IPS-15b (cell line): ENCODE data around the gene S100A1.

ENCODE experiments used
- H3K27me3 ChIP-seq: one replicate; pipeline ENCODE4 v1.6.1; 2013; ENCODE audit warnings: low read length; ENCODE audit not compliant: control insufficient read depth, insufficient read depth
- H3K36me3 ChIP-seq: one replicate; pipeline ENCODE4 v1.6.1; 2013; ENCODE audit warnings: low read length; ENCODE audit not compliant: control insufficient read depth, insufficient read depth
- H3K4me1 ChIP-seq: one replicate; pipeline ENCODE4 v1.6.1; 2013; ENCODE audit warnings: mild to moderate bottlenecking, low read length; ENCODE audit not compliant: control insufficient read depth, insufficient read depth
- H3K4me3 ChIP-seq: one replicate; pipeline ENCODE4 v1.5.1; 2013; ENCODE audit warnings: low read depth, low read length
- H3K9ac ChIP-seq: one replicate; pipeline ENCODE4 v1.6.1; 2013; ENCODE audit warnings: low read depth, mild to moderate bottlenecking, low read length
- H3K9me3 ChIP-seq: one replicate; pipeline ENCODE4 v1.6.1; 2013; ENCODE audit warnings: mild to moderate bottlenecking, low read length; ENCODE audit not compliant: control insufficient read depth, insufficient read depth

S100A1 gene

GRCh38 chr1:153611356-153611755 is 16.9 kb upstream of the S100A1 start:
- H3K4me3 ChIP-seq: no peak overlapping the region
- no peaks in the 10 kb centered on the region for H3K36me3 ChIP-seq
- H3K27me3 ChIP-seq: no peaks in the 10 kb centered on the region
- no peaks in the 10 kb centered on the region for H3K9me3 ChIP-seq
- H3K4me1 ChIP-seq: peaks cover 8% of the 10 kb centered on the region
- no peak overlapping the region for H3K9ac ChIP-seq

DNA sequence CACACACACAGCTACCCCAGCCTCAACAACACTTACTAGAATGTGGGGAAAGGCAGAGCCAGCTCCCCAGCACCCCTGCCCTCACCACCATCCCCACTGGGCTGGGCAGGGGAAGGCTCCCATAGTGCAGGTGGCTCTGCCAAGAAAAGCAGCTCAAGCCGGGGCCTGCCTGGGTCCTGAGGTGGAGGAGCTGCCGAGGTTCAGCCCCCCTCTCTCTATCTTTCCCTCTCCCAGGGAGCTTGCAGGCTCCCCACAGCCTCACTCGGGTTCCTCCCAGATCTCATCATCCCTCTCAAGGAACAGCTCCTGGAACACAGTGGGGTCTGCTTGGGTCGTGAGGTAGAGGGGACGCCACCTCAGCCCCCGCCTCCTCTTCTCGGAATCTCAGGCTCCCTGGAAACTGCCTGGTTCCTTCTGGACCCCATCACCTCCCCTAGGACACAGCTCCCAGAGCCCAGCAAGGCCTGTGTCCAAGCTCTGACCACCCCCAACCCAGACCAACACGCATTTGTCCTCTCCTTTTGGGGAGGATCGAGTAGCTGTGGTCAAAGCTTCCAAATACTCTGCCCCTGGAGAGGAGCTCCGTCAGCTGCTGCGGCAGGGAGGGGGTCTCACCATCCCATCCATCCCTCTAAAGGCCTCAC is 16.0 kb upstream of the S100A1 start:
- Histone ChIP-seq H3K4me1 (peaks cover 8% of the 10 kb centered on the region), H3K27me3 (no peaks in the 10 kb centered on the region), H3K9me3 (no peaks in the 10 kb centered on the region), H3K9ac (peak overlapping the region; percentile 37), H3K36me3 (no peaks in the 10 kb centered on the region), H3K4me3 (peak overlapping the region; percentile 16)

DNA sequence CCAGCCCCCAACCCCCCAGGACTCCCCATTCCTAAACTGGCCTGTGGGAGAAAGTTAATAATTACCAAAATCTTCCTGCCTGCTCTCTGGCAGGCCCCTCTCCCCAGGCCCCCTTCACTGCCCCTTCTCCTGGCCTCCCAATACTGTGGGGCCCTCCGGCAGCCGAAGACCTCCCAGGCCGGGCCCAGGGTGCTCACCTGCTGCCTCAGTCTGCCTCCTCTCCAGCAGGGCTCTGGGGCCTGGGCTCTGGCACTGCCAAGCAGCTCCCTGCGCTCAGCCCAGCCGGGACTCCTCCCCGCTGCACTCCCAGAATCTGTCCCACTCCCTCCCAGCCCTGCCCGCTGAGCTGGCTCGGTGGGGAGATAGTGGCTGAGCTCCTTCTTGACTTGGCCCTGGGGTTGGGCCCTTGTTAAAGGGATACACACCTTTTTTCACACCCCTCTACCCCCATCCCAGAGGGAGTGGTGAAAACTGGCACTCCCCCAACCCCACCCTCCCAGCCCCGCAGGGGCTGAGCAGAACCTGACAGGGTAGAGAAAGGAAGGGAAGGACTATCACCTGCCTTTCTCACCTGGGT is 15.4 kb upstream of the S100A1 start, which contains the start of gene S100A16:
TSS of gene S100A16 (minus strand) at position 383 of the 577 bp plus-strand sequence. CDS start 4,986 bp downstream, outside the sequence.
- H3K4me1 ChIP-seq: peaks cover 8% of the 10 kb centered on the region
- no peaks in the 10 kb centered on the region for H3K36me3 ChIP-seq
- no peaks in the 10 kb centered on the region for H3K9me3 ChIP-seq
- peak within 1 kb of the TSS; percentile 16 for H3K4me3 ChIP-seq
- no peaks in the 10 kb centered on the region for H3K27me3 ChIP-seq
- peak within 1 kb of the TSS; percentile 37 for H3K9ac ChIP-seq

DNA sequence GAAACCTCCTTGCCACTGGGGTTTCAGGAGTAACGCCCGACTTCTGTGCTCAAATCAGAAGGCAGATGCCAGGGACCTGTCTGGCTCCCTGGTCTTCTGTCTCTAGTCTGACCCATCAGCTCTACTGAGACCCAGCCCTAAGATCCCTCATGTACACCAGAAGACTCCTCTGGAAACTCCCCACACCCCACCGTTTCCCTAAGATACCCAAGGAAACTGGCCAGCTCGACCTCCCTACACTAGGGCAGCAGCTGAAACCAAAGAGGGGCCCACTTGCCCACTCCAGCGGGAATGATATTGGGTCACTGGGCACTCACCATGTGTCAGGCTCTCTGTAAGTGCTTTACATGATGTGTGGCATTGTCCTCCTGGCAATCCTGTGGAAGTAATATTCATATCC is 14.8 kb upstream of the S100A1 start:
- H3K4me3 ChIP-seq: no peak overlapping the region
- no peaks in the 10 kb centered on the region for H3K36me3 ChIP-seq
- H3K9ac ChIP-seq: no peak overlapping the region
- H3K27me3 ChIP-seq: no peaks in the 10 kb centered on the region
- H3K4me1 ChIP-seq: peaks cover 8% of the 10 kb centered on the region
- H3K9me3 ChIP-seq: no peaks in the 10 kb centered on the region

- Histone ChIP-seq H3K4me1 (peaks cover 6% of the 10 kb centered on the region), H3K4me3 (no peak overlapping the region)
These were observed 13.9 kb upstream of the S100A1 start for GRCh38 chr1:153614189-153614900.

GRCh38 chr1:153614906-153615305 is 13.3 kb upstream of the S100A1 start:
- H3K4me1 ChIP-seq: peaks cover 3% of the 10 kb centered on the region
- no peaks in the 10 kb centered on the region for H3K27me3 ChIP-seq
- H3K9me3 ChIP-seq: no peaks in the 10 kb centered on the region
- no peak overlapping the region for H3K4me3 ChIP-seq
- H3K36me3 ChIP-seq: no peaks in the 10 kb centered on the region
- H3K9ac ChIP-seq: no peak overlapping the region

More at GRCh38 chr1:153614189-153614900, 13.9 kb upstream of the S100A1 start:
- no peaks in the 10 kb centered on the region for H3K9me3 ChIP-seq
- H3K27me3 ChIP-seq: no peaks in the 10 kb centered on the region
- H3K36me3 ChIP-seq: no peaks in the 10 kb centered on the region
- H3K9ac ChIP-seq: no peak overlapping the region

- no peak overlapping the region for H3K4me3 ChIP-seq
- H3K27me3 ChIP-seq: no peaks in the 10 kb centered on the region
- no peak overlapping the region for H3K9ac ChIP-seq
- H3K4me1 ChIP-seq: peaks cover 3% of the 10 kb centered on the region
- H3K9me3 ChIP-seq: no peaks in the 10 kb centered on the region
- H3K36me3 ChIP-seq: no peaks in the 10 kb centered on the region
These were observed 12.8 kb upstream of the S100A1 start for GRCh38 chr1:153615406-153615805.

DNA sequence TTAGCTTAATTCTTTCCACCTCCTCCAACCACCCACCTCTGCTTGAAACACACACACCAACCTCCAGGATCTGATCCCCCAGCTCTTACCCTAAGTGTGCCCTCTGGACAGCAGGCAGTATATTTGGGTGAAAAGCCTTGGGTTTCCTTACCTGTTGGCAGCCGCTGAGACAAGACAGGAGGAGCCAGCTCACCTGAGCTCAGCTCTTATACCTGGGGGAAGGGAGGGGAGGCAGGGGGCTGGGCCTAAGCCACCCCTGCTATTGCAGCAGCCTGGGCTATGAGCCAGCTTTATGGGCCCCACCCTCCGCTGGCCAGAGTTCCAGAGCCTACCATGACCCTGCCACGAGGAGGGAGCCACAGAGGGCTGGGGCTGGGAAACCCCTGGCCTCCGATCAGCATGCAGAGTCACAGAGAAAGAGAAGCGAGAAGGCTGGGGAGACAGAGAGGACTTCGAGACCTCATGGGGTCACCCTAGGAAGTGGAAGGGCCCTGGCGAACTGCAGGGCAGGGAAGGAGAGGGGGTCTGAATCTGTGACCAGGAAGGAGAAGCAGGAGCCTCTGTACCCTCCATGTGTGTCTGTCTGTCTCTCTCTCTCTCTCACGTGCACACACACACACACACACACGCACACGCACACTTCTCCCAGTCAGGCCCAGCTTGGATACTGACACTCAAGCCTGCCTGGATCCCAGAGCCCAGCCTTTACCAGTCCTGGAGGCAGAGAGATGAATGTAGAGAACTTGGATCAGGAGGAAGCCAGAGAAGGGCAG is 11.9 kb upstream of the S100A1 start, which contains the start of gene S100A14:
TSS of gene S100A14 (minus strand) at position 182 of the 773 bp plus-strand sequence. CDS start 467 bp downstream, outside the sequence.
- Histone ChIP-seq H3K9me3 (no peaks in the 10 kb centered on the region), H3K4me1 (peaks cover 3% of the 10 kb centered on the region), H3K4me3 (no peak within 1 kb of the TSS), H3K36me3 (no peaks in the 10 kb centered on the region), H3K9ac (peak within 1 kb of the TSS; percentile 37), H3K27me3 (no peaks in the 10 kb centered on the region)

- H3K9ac ChIP-seq: no peak overlapping the region
These were observed 11.3 kb upstream of the S100A1 start for GRCh38 chr1:153616917-153617311.

GRCh38 chr1:153617663-153618062 is 10.6 kb upstream of the S100A1 start:
- H3K9me3 ChIP-seq: no peaks in the 10 kb centered on the region
- H3K9ac ChIP-seq: no peak overlapping the region
- H3K4me3 ChIP-seq: no peak overlapping the region
- no peaks in the 10 kb centered on the region for H3K36me3 ChIP-seq
- no peaks in the 10 kb centered on the region for H3K4me1 ChIP-seq
- H3K27me3 ChIP-seq: no peaks in the 10 kb centered on the region

More at GRCh38 chr1:153616917-153617311, 11.3 kb upstream of the S100A1 start:
- H3K4me3 ChIP-seq: no peak overlapping the region
- no peaks in the 10 kb centered on the region for H3K9me3 ChIP-seq
- H3K36me3 ChIP-seq: no peaks in the 10 kb centered on the region
- H3K27me3 ChIP-seq: no peaks in the 10 kb centered on the region
- H3K4me1 ChIP-seq: peaks cover 3% of the 10 kb centered on the region

- no peaks in the 10 kb centered on the region for H3K9me3 ChIP-seq
- no peaks in the 10 kb centered on the region for H3K27me3 ChIP-seq
- H3K9ac ChIP-seq: no peak overlapping the region
- H3K4me1 ChIP-seq: peaks cover 2% of the 10 kb centered on the region
- no peak overlapping the region for H3K4me3 ChIP-seq
- H3K36me3 ChIP-seq: no peaks in the 10 kb centered on the region
These were observed 9.1 kb upstream of the S100A1 start for GRCh38 chr1:153619171-153619570.
